ENCODE results near the gene OBSCN. TPM values are rescaled to one million over a fixed set of nuclear protein-coding genes. Genes with fewer than 3 reads are reported as not detected.

Gene OBSCN
- total and polyA plus RNA-seq, 7 donors: 0.92 to 21.0 (median 13.1) TPM

- DNase-seq: no peak
- Histone ChIP-seq H3K27me3 (no peaks in the 10 kb centered on the region), H3K27ac (peak overlapping the region in 3 of 4 donors; percentile 35 to 64 (median 48)), H3K4me3 (peak overlapping the region in 1 of 4 donors; percentile 52), H3K4me1 (peaks cover 0 to 38% (median 16%) of the 10 kb centered on the region in 4 donors), H3K36me3 (peaks cover 0 to 9% (median 7%) of the 10 kb centered on the region in 4 donors), H3K9me3 (no peaks in the 10 kb centered on the region)
- TF ChIP-seq POLR2A (IDR thresholded peaks at IDR 0.05): no peak
- no peak for TF ChIP-seq POLR2AphosphoS5 (IDR thresholded peaks at IDR 0.05)
- TF ChIP-seq EP300 (IDR thresholded peaks at IDR 0.05): no peak
- intact Hi-C loops (cut with DNase I): loop anchor here (5.0 kb wide), 1 partner anchor 38 kb away; no protein-coding TSS in a partner anchor
- 89 to 92% methylated on average over 18 of the region's 18 CpGs for WGBS, 2 donors
Measured at GRCh38 chr1:228175316-228176023, 32.4 kb upstream of the OBSCN start.

GRCh38 chr1:228176024-228176395 lies 31.8 kb upstream of the OBSCN start:
- peaks cover 0 to 38% (median 16%) of the 10 kb centered on the region in 4 donors for H3K4me1 ChIP-seq
- TF ChIP-seq, protein P1, sequence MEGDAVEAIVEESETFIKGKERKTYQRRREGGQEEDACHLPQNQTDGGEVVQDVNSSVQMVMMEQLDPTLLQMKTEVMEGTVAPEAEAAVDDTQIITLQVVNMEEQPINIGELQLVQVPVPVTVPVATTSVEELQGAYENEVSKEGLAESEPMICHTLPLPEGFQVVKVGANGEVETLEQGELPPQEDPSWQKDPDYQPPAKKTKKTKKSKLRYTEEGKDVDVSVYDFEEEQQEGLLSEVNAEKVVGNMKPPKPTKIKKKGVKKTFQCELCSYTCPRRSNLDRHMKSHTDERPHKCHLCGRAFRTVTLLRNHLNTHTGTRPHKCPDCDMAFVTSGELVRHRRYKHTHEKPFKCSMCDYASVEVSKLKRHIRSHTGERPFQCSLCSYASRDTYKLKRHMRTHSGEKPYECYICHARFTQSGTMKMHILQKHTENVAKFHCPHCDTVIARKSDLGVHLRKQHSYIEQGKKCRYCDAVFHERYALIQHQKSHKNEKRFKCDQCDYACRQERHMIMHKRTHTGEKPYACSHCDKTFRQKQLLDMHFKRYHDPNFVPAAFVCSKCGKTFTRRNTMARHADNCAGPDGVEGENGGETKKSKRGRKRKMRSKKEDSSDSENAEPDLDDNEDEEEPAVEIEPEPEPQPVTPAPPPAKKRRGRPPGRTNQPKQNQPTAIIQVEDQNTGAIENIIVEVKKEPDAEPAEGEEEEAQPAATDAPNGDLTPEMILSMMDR (IDR thresholded peaks at IDR 0.05): no peak
- intact Hi-C loops (cut with DNase I): loop anchor here (5.0 kb wide), 1 partner anchor 39 kb away; no protein-coding TSS in a partner anchor
- peaks cover 0 to 9% (median 7%) of the 10 kb centered on the region in 4 donors for H3K36me3 ChIP-seq
- H3K9me3 ChIP-seq: no peaks in the 10 kb centered on the region
- H3K27me3 ChIP-seq: no peaks in the 10 kb centered on the region
- peak overlapping the region in 1 of 4 donors; percentile 52 for H3K4me3 ChIP-seq
- 87 to 96% methylated on average over 4 of the region's 4 CpGs for WGBS, 2 donors
- H3K27ac ChIP-seq: peak overlapping the region in 3 of 4 donors; percentile 35 to 64 (median 48)
- no peak for DNase-seq

- H3K9me3 ChIP-seq: no peaks in the 10 kb centered on the region
Measured at GRCh38 chr1:228176461-228177182, 31.2 kb upstream of the OBSCN start.

DNA sequence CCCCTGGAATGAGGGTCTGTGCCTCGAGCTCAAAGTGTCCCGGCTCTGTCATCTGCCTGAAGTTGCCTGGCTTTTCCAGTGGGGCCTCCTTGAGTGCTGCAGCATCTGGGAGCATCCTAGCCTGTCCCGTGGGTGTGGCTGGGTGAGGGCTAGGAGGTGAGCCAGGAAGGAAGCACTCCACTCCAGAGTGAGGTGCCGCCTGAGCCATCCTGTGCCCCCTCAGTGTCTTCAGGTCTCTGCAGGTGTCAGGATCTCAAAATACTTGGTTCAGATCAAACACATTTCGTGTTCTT lies 30.7 kb upstream of the OBSCN start:
- TF ChIP-seq, protein P1 (IDR thresholded peaks at IDR 0.05): no peak
- TF ChIP-seq POLR2AphosphoS5 (IDR thresholded peaks at IDR 0.05): no peak
- no peak for TF ChIP-seq EP300 (IDR thresholded peaks at IDR 0.05)
- no peak for TF ChIP-seq POLR2A (IDR thresholded peaks at IDR 0.05)
- intact Hi-C loops (cut with DNase I): loop anchor here (5.0 kb wide), 1 partner anchor 40 kb away; no protein-coding TSS in a partner anchor
- DNase-seq: no peak
- peaks cover 0 to 38% (median 16%) of the 10 kb centered on the region in 4 donors for H3K4me1 ChIP-seq
- H3K36me3 ChIP-seq: peaks cover 0 to 9% (median 7%) of the 10 kb centered on the region in 4 donors
- no peaks in the 10 kb centered on the region for H3K27me3 ChIP-seq
- H3K9me3 ChIP-seq: no peaks in the 10 kb centered on the region
- peak overlapping the region in 1 of 4 donors; percentile 64 for H3K27ac ChIP-seq
- WGBS, 2 donors: 77 to 86% methylated on average over 5 of the region's 5 CpGs
- H3K4me3 ChIP-seq: no peak overlapping the region

More at GRCh38 chr1:228176461-228177182, 31.2 kb upstream of the OBSCN start:
- Histone ChIP-seq H3K4me1 (peaks cover 0 to 38% (median 16%) of the 10 kb centered on the region in 4 donors), H3K27me3 (no peaks in the 10 kb centered on the region), H3K27ac (peak overlapping the region in 3 of 4 donors; percentile 35 to 64 (median 48)), H3K4me3 (peak overlapping the region in 1 of 4 donors; percentile 52), H3K36me3 (peaks cover 0 to 9% (median 7%) of the 10 kb centered on the region in 4 donors)
- WGBS, 2 donors: 92 to 94% methylated on average over 19 of the region's 19 CpGs
- intact Hi-C loops (cut with DNase I): loop anchor here (5.0 kb wide), 1 partner anchor 39 kb away; no protein-coding TSS in a partner anchor
- TF ChIP-seq POLR2AphosphoS5 (IDR thresholded peaks at IDR 0.05) (peak in 1 of 4 donors; percentile 15), EP300 (IDR thresholded peaks at IDR 0.05) (no peak)
- DNase-seq: peak; percentile 84

DNA sequence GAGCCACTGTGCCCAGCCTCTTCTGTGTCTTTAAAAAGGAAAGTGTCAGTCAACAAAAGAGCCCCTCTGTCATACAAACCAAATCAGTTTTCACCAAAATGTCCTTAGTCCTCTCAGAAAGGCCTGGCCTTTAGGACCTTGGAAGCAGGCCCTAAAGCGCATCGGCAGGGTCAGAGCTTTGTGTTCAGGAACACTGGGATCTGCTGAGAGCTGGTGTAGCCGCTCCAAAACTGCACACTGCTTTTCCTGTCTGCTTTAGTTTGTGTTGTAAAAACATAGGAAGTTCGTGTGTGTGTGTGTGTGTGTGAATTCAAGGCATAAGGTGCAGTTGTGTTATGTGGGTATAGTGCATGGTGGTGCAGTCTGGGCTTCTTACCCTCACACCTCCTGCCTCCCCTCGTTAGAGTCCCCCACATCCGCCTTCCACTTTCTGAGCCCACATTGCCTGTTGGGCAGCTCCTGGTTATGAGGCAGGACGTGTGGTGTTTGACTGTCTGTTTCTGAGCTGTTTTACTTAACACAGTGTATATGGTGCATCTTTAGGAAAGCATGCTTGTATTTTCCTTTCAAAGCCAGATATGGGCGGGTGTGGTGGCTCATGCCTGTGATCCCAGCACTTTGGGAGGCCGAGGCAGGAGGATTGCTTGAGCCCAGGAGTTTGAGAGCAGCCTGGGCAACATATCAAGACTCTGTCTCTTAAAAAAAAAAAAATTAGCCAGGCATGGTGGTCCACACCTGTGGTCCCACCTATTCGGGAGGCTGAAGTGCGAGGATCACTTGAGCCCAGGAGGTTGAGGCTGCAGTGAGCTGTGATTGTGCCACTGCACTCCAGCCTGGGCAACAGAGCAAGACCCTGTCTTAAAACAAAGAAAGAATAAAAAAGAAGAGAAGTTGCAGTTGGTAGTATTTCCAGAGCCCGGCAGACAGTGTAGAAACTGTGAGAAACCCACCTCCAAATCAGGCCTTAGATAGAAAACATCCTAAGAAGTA lies 29.8 kb upstream of the OBSCN start:
- intact Hi-C loops (cut with DNase I): loop anchor here (5.0 kb wide), 1 partner anchor 41 kb away; no protein-coding TSS in a partner anchor
- Histone ChIP-seq H3K27ac (peak overlapping the region; percentile 10 to 57 (median 40)), H3K27me3 (no peaks in the 10 kb centered on the region), H3K4me3 (no peak overlapping the region), H3K9me3 (no peaks in the 10 kb centered on the region), H3K4me1 (peaks cover 0 to 38% (median 16%) of the 10 kb centered on the region in 4 donors), H3K36me3 (peaks cover 0 to 9% (median 7%) of the 10 kb centered on the region in 4 donors)
- 86 to 91% methylated on average over 12 of the region's 12 CpGs for WGBS, 2 donors
- no peak for TF ChIP-seq POLR2AphosphoS5 (IDR thresholded peaks at IDR 0.05)
- TF ChIP-seq POLR2A (IDR thresholded peaks at IDR 0.05): no peak
- TF ChIP-seq EP300 (IDR thresholded peaks at IDR 0.05): no peak
- TF ChIP-seq, protein P1 (IDR thresholded peaks at IDR 0.05): no peak
- peak; percentile 32 for DNase-seq

Data from sigmoid colon (tissue), 7 donors.